HEK293 (cell line): ENCODE measurements around the gene MZB1.
A peak's percentile ranks its signal among the peaks of the same experiment; 100 is the strongest.

ENCODE experiments used
- CTCF ChIA-PET: fragments of 350-600 bp; formaldehyde crosslinking; extraction: SDS; loops from one replicate; lab custom pipeline; 2021; ENCODE audit warnings: antibody characterized with exemption; lab: Yijun Ruan, JAX
- POLR2A ChIA-PET: fragments of 300-600 bp; formaldehyde crosslinking; extraction: SDS; loops from one replicate; lab custom pipeline; 2020; ENCODE audit warnings: antibody characterized with exemption, inconsistent platforms; lab: Yijun Ruan, JAX
- H3K27ac ChIP-seq: fragments of 200-500 bp; sonication (Bioruptor generic); 2 replicates; pipeline ENCODE4 v1.5.1; 2014; ENCODE audit warnings: low read depth, low read length, control low read depth, inconsistent platforms; ENCODE audit errors: extremely low read depth
- H3K36me3 ChIP-seq, 2 experiments: fragments of 200-500 bp in 1 of 2; sonication (Bioruptor generic) in 1 of 2; 1 replicate in 1 of 2; 2 replicates in 1 of 2; pipeline ENCODE4 v1.5.1; 2014 to 2017; ENCODE audit warnings: inconsistent platforms in 2 of 2, low read length in 2 of 2; ENCODE audit not compliant: control insufficient read depth in 2 of 2, insufficient read depth in 1 of 2
- H3K4me1 ChIP-seq: fragments of 200-500 bp; sonication (Bioruptor generic); 2 replicates; pipeline ENCODE4 v1.5.1; 2014; ENCODE audit warnings: mild to moderate bottlenecking, low read length, inconsistent platforms; ENCODE audit not compliant: control insufficient read depth, insufficient read depth
- H3K4me3 ChIP-seq: 2 replicates; pipeline ENCODE4 v1.5.1; 2011; ENCODE audit warnings: low read depth, mild to moderate bottlenecking, control low read depth, low read length, moderate library complexity
- H3K9me3 ChIP-seq: fragments of 200-500 bp; sonication (Bioruptor generic); 2 replicates; pipeline ENCODE4 v1.5.1; 2014; ENCODE audit warnings: low read depth, low read length, inconsistent platforms; ENCODE audit not compliant: control insufficient read depth, insufficient read depth
- BCL11B ChIP-seq: fragments of 450-650 bp; formaldehyde crosslinking; IDR thresholded peaks from 2 replicates; pipeline ENCODE4 v1.5.1; 2016; ENCODE audit warnings: low read depth, missing biosample characterization, missing genetic modification characterization
- PATZ1 ChIP-seq: fragments of 450-650 bp; formaldehyde crosslinking; IDR thresholded peaks from 2 replicates; pipeline ENCODE4 v1.5.1; 2016; ENCODE audit warnings: missing biosample characterization, missing genetic modification characterization
- PRDM10 ChIP-seq: fragments of 450-650 bp; formaldehyde crosslinking; IDR thresholded peaks from 2 replicates; pipeline ENCODE4 v1.5.1; 2016; ENCODE audit warnings: missing biosample characterization, missing genetic modification characterization
- SCRT1 ChIP-seq: fragments of 450-650 bp; formaldehyde crosslinking; IDR thresholded peaks from 2 replicates; pipeline ENCODE4 v1.5.1; 2016; ENCODE audit warnings: missing biosample characterization, missing genetic modification characterization, borderline replicate concordance
- SCRT2 ChIP-seq: fragments of 450-650 bp; formaldehyde crosslinking; IDR thresholded peaks from 2 replicates; pipeline ENCODE4 v1.5.1; 2016; ENCODE audit warnings: missing biosample characterization, missing genetic modification characterization
- TSHZ1 ChIP-seq: fragments of 450-650 bp; formaldehyde crosslinking; IDR thresholded peaks from 2 replicates; pipeline ENCODE4 v1.5.1; 2016; ENCODE audit warnings: missing biosample characterization, missing genetic modification characterization, borderline replicate concordance
- ZBTB20 ChIP-seq: fragments of 450-650 bp; formaldehyde crosslinking; IDR thresholded peaks from 2 replicates; pipeline ENCODE4 v1.5.1; 2016; ENCODE audit warnings: missing biosample characterization, missing genetic modification characterization
- ZIC2 ChIP-seq: fragments of 450-650 bp; formaldehyde crosslinking; IDR thresholded peaks from 2 replicates; pipeline ENCODE4 v1.5.1; 2016; ENCODE audit warnings: missing biosample characterization, missing genetic modification characterization
- ZNF157 ChIP-seq: fragments of 450-650 bp; formaldehyde crosslinking; IDR thresholded peaks from 2 replicates; pipeline ENCODE4 v1.5.1; 2016; ENCODE audit warnings: missing biosample characterization, missing genetic modification characterization
- ZNF280C ChIP-seq: fragments of 450-650 bp; formaldehyde crosslinking; IDR thresholded peaks from 2 replicates; pipeline ENCODE4 v1.5.1; 2016; ENCODE audit warnings: missing biosample characterization, missing genetic modification characterization
- ZNF354C ChIP-seq: fragments of 450-650 bp; formaldehyde crosslinking; IDR thresholded peaks from 2 replicates; pipeline ENCODE4 v1.5.1; 2016; ENCODE audit warnings: missing biosample characterization, missing genetic modification characterization, low read depth, borderline replicate concordance
- ZNF426 ChIP-seq: fragments of 450-650 bp; formaldehyde crosslinking; IDR thresholded peaks from 2 replicates; pipeline ENCODE4 v1.5.1; 2017; ENCODE audit warnings: missing biosample characterization, missing genetic modification characterization, mild to moderate bottlenecking, inconsistent platforms, moderate library complexity
- ZNF449 ChIP-seq: fragments of 450-650 bp; formaldehyde crosslinking; IDR thresholded peaks from 2 replicates; pipeline ENCODE4 v1.5.1; 2017; ENCODE audit warnings: missing biosample characterization, mild to moderate bottlenecking, missing genetic modification characterization, moderate library complexity
- ZNF624 ChIP-seq: fragments of 450-650 bp; formaldehyde crosslinking; IDR thresholded peaks from 2 replicates; pipeline ENCODE4 v1.5.1; 2017; ENCODE audit warnings: missing biosample characterization, missing genetic modification characterization
- ZNF626 ChIP-seq: fragments of 450-650 bp; sonication (Bioruptor Pico); formaldehyde crosslinking; IDR thresholded peaks from 2 replicates; pipeline ENCODE4 v1.5.1; 2018; ENCODE audit warnings: missing biosample characterization, missing genetic modification characterization, inconsistent platforms
- ZSCAN16 ChIP-seq: fragments of 450-650 bp; formaldehyde crosslinking; IDR thresholded peaks from 2 replicates; pipeline ENCODE4 v1.5.1; 2016; ENCODE audit warnings: missing biosample characterization, missing genetic modification characterization

MZB1 gene

GRCh38 chr5:139377226-139377625 is 12.5 kb downstream of the MZB1 start:
- POLR2A ChIA-PET: no interaction called here
- no peak overlapping the region for H3K4me3 ChIP-seq
- no peaks in the 10 kb centered on the region for H3K9me3 ChIP-seq
- CTCF ChIA-PET: no interaction called here
- H3K4me1 ChIP-seq: no peaks in the 10 kb centered on the region
- no peak overlapping the region for H3K27ac ChIP-seq
- TF ChIP-seq PRDM10 (tag by site-specific recombination) (0 out of 2 replicates have a peak, but pooled peaks have one; percentile 23), ZNF624 (no peak), ZNF157 (tag by site-specific recombination) (no peak), ZNF626 (tag by site-specific recombination) (no peak), ZIC2 (peak; percentile 43)
- H3K36me3 ChIP-seq: peaks cover 10 to 17% of the 10 kb centered on the region in 2 experiments; a peak in 2 of 3 replicates

- CTCF ChIA-PET: interaction anchor here (0.6 kb wide), 1 partner anchor 9 kb away, joined by 3 read pairs; no protein-coding TSS in a partner anchor
- H3K36me3 ChIP-seq: peaks cover 10 to 26% of the 10 kb centered on the region in 2 experiments; a peak in 2 of 3 replicates
Measured at GRCh38 chr5:139376364-139376763, 13.3 kb downstream of the MZB1 start.

GRCh38 chr5:139374909-139375308 is 14.8 kb downstream of the MZB1 start:
- TF ChIP-seq BCL11B (tag by site-specific recombination) (no peak), PATZ1 (no peak), ZBTB20 (no peak), ZNF280C (tag by site-specific recombination) (no peak), TSHZ1 (no peak), ZNF354C (no peak), SCRT2 (tag by site-specific recombination) (0 out of 2 replicates have a peak, but pooled peaks have one; percentile 21), ZNF426 (tag by site-specific recombination) (no peak), SCRT1 (0 out of 2 replicates have a peak, but pooled peaks have one; percentile 25)
- Histone ChIP-seq H3K9me3 (no peaks in the 10 kb centered on the region), H3K36me3 (peaks cover 21 to 35% of the 10 kb centered on the region in 2 experiments; a peak in 2 of 3 replicates), H3K4me3 (no peak overlapping the region), H3K27ac (no peak overlapping the region), H3K4me1 (no peaks in the 10 kb centered on the region)
- POLR2A ChIA-PET: interaction anchor here (0.6 kb wide), 1 partner anchor 273 kb away, joined by 4 read pairs; the partner anchor contains the start of gene CXXC5
- CTCF ChIA-PET: interaction anchor here (1.2 kb wide), 1 partner anchor 33 kb away, joined by 5 read pairs; the partner anchor contains the start of gene PAIP2

More at GRCh38 chr5:139376364-139376763, 13.3 kb downstream of the MZB1 start:
- H3K4me1 ChIP-seq: no peaks in the 10 kb centered on the region
- no peaks in the 10 kb centered on the region for H3K9me3 ChIP-seq
- H3K27ac ChIP-seq: no peak overlapping the region
- TF ChIP-seq ZSCAN16 (tag by site-specific recombination) (peak; percentile 95), ZNF449 (tag by site-specific recombination) (no peak)
- POLR2A ChIA-PET: interaction anchor here (0.6 kb wide), 1 partner anchor 8 kb away, joined by 3 read pairs; no protein-coding TSS in a partner anchor
- no peak overlapping the region for H3K4me3 ChIP-seq
